PC-3 (cell line): ENCODE measurements around the gene HOOK2. TPM values are rescaled to one million over a fixed set of nuclear protein-coding genes. Genes with fewer than 3 reads are reported as not detected.

Experiments
- ATAC-seq: fragments of 200-7000 bp; cut with Tn5 transposase; 2 replicates; pipeline ENCODE4 v1.9.1; 2020; ENCODE audit warnings: mild to moderate bottlenecking, moderate library complexity
- BruUV-seq: library from RNA; stranded (reverse); fragments of 400-500 nt; replicated peaks from 2 replicates; lab custom pipeline; 2021; lab: Mats Ljungman, UMichigan
- CTCF ChIA-PET: fragments of 300-600 bp; sonication (Branson Sonifier 250); formaldehyde crosslinking; loops from one replicate; lab custom pipeline; 2022; ENCODE audit warnings: antibody characterized with exemption; lab: Charles Lee
- POLR2A ChIA-PET: fragments of 300-600 bp; sonication (Branson Sonifier 250); formaldehyde crosslinking; loops from one replicate; lab custom pipeline; 2022; ENCODE audit warnings: antibody characterized with exemption; ENCODE audit not compliant: unreplicated experiment; lab: Charles Lee
- DNase-seq: peaks from one replicate; pipeline ENCODE4 v3.0.0-alpha.2; 2015
- H2AFZ ChIP-seq: fragments of 300-600 bp; sonication (generic); 2 replicates; pipeline ENCODE4 v1.6.0; 2016; ENCODE audit warnings: antibody characterized with exemption, low read length
- H3F3A ChIP-seq: fragments of 300-600 bp; sonication (generic); one replicate; pipeline ENCODE4 v1.6.0; 2017; ENCODE audit warnings: antibody characterized with exemption, low read length, control low read depth, mild to moderate bottlenecking; ENCODE audit not compliant: unreplicated experiment
- H3K27ac ChIP-seq: fragments of 300-600 bp; sonication (generic); 2 replicates; pipeline ENCODE4 v1.5.1; 2016; ENCODE audit warnings: mild to moderate bottlenecking, low read length
- H3K27me3 ChIP-seq: fragments of 300-600 bp; sonication (generic); 2 replicates; pipeline ENCODE4 v1.6.1; 2016; ENCODE audit warnings: low read length, mixed read lengths
- H3K36me3 ChIP-seq: fragments of 300-600 bp; sonication (generic); 2 replicates; pipeline ENCODE4 v1.6.1; 2016; ENCODE audit warnings: low read depth, mixed run types, low read length, mixed read lengths
- H3K4me1 ChIP-seq: fragments of 300-600 bp; sonication (generic); 2 replicates; pipeline ENCODE4 v1.5.1; 2016; ENCODE audit warnings: low read length; ENCODE audit not compliant: insufficient read depth
- H3K4me2 ChIP-seq: fragments of 300-600 bp; sonication (generic); 2 replicates; pipeline ENCODE4 v1.6.0; 2016; ENCODE audit warnings: low read length
- H3K4me3 ChIP-seq: fragments of 300-600 bp; sonication (generic); 2 replicates; pipeline ENCODE4 v1.5.1; 2016; ENCODE audit warnings: mild to moderate bottlenecking, low read length, mixed read lengths
- H3K79me2 ChIP-seq: fragments of 300-600 bp; sonication (generic); 2 replicates; pipeline ENCODE4 v1.6.1; 2017; ENCODE audit warnings: low read length, mixed read lengths
- H3K9ac ChIP-seq: fragments of 300-600 bp; sonication (generic); 2 replicates; pipeline ENCODE4 v1.6.0; 2016; ENCODE audit warnings: mild to moderate bottlenecking, low read length
- H3K9me2 ChIP-seq: fragments of 300-600 bp; sonication (generic); replicated peaks from 2 replicates; pipeline ENCODE4 v1.6.1; 2016; ENCODE audit warnings: mixed run types, low read length, mixed read lengths
- H3K9me3 ChIP-seq: fragments of 300-600 bp; sonication (generic); 2 replicates; pipeline ENCODE4 v1.6.1; 2016; ENCODE audit warnings: low read length, mixed read lengths
- H4K20me1 ChIP-seq: fragments of 300-600 bp; sonication (generic); 2 replicates; pipeline ENCODE4 v1.6.1; 2016; ENCODE audit warnings: low read length, mixed read lengths
- CTCF ChIP-seq: fragments of 300-600 bp; sonication (generic); conservative IDR thresholded peaks from 2 replicates; pipeline ENCODE4 v1.5.1; 2017; ENCODE audit warnings: antibody characterized with exemption, low read depth, mild to moderate bottlenecking, low read length
- EZH2 ChIP-seq: fragments of 300-600 bp; sonication (generic); IDR thresholded peaks from one replicate; pipeline ENCODE4 v1.6.1; 2017; ENCODE audit warnings: antibody characterized with exemption, mild to moderate bottlenecking, low read length; ENCODE audit not compliant: unreplicated experiment
- EZH2phosphoT487 ChIP-seq: fragments of 300-600 bp; sonication (generic); IDR thresholded peaks from 2 replicates; pipeline ENCODE4 v1.6.1; 2018; ENCODE audit warnings: mild to moderate bottlenecking, antibody characterized with exemption, low read length, borderline replicate concordance
- intact Hi-C: fragments of 100-400 bp; cut with micrococcal nuclease; formaldehyde crosslinking; loops from 2 replicates; pipeline ENCODE4 v1.9.0; 2023
- total RNA-seq: library from RNA; depleted of rRNA; stranded (reverse); fragments of >200 nt; gene quantifications from 2 replicates; pipeline ENCODE4 v1.2.3, GENCODE V29; 2014

The HOOK2 gene
- total RNA-seq, 1 experiment from 2014 or later: 95.2 TPM

GRCh38 chr19:12793290-12794195 lies 18.2 kb upstream of the HOOK2 start:
- BruUV-seq: no TSS peak

GRCh38 chr19:12792853-12793289 lies 17.5 kb upstream of the HOOK2 start:
- peak; percentile 19 for DNase-seq
- H3F3A ChIP-seq: peaks cover 12% of the 10 kb centered on the region
- H3K27me3 ChIP-seq: no peaks in the 10 kb centered on the region
- H3K4me2 ChIP-seq: peak overlapping the region; percentile 92
- H3K4me3 ChIP-seq: peak overlapping the region; percentile 90
- H4K20me1 ChIP-seq: peaks cover 16% of the 10 kb centered on the region
- TF ChIP-seq EZH2 (no peak), CTCF (no peak), EZH2phosphoT487 (no peak)
- intact Hi-C loops: no loop called here
- POLR2A ChIA-PET: interaction anchor here (0.6 to 1.0 kb wide), 7 partner anchors 27 to 1563 kb away, joined by 3 to 6 read pairs (median 5); partner anchors contain the start of genes PRKCSH, ZNF490 and ZNF791
- H3K36me3 ChIP-seq: no peaks in the 10 kb centered on the region
- H2AFZ ChIP-seq: no peak overlapping the region; the same call in 1 of the 2 replicates
- CTCF ChIA-PET: interaction anchor here (0.8 to 1.1 kb wide), 2 partner anchors 15 to 20 kb away, joined by 4 to 5 read pairs; no protein-coding TSS in a partner anchor
- H3K9me2 ChIP-seq: no peaks in the 10 kb centered on the region
- peaks cover 21% of the 10 kb centered on the region for H3K79me2 ChIP-seq
- no peak for ATAC-seq
- TSS peak; percentile 58 for BruUV-seq
- peak overlapping the region; percentile 95 for H3K27ac ChIP-seq
- H3K4me1 ChIP-seq: peaks cover 42% of the 10 kb centered on the region
- no peaks in the 10 kb centered on the region for H3K9me3 ChIP-seq
- peak overlapping the region; percentile 89 for H3K9ac ChIP-seq

More at GRCh38 chr19:12793290-12794195, 18.2 kb upstream of the HOOK2 start:
- DNase-seq (peak; percentile 99), ATAC-seq (peak; percentile 35)
- Histone ChIP-seq H3K36me3 (no peaks in the 10 kb centered on the region; the same call in 1 of the 2 replicates), H3K9me3 (no peaks in the 10 kb centered on the region), H3K79me2 (peaks cover 21% of the 10 kb centered on the region), H3K27ac (peak overlapping the region; percentile 95), H3K9me2 (no peaks in the 10 kb centered on the region), H2AFZ (peak overlapping the region; percentile 64), H3K4me2 (peak overlapping the region; percentile 92), H3K4me3 (peak overlapping the region; percentile 90), H3K9ac (peak overlapping the region; percentile 89), H4K20me1 (peaks cover 16% of the 10 kb centered on the region), H3K4me1 (peaks cover 36% of the 10 kb centered on the region), H3K27me3 (no peaks in the 10 kb centered on the region), H3F3A (peaks cover 12% of the 10 kb centered on the region)
- ChIA-PET POLR2A (interaction anchor here (0.6 to 1.0 kb wide), 7 partner anchors 28 to 1562 kb away, joined by 3 to 6 read pairs (median 5); partner anchors contain the start of genes PRKCSH, ZNF20, ZNF490 and ZNF791), CTCF (interaction anchor here (0.5 to 1.1 kb wide), 3 partner anchors 16 to 60 kb away, joined by 4 to 8 read pairs (median 5); no protein-coding TSS in a partner anchor)
- TF ChIP-seq EZH2 (no peak), EZH2phosphoT487 (peak; percentile 97), CTCF (peak; percentile 33; the same call in 1 of the 2 replicates)
- intact Hi-C loops: no loop called here
